GM12878 (cell line): Measurements from ENCODE around the gene IL4I1. TPM values are rescaled to one million over a fixed set of nuclear protein-coding genes. Genes with fewer than 3 reads are reported as not detected.

Experiments used
- CBX3 ChIP-seq: fragments of 200-600 bp; sonication (generic); IDR thresholded peaks from 2 replicates; pipeline ENCODE4 v1.6.1; 2016; ENCODE audit warnings: low read depth, borderline replicate concordance
- CREB1 ChIP-seq: IDR thresholded peaks from 2 replicates; pipeline ENCODE4 v1.6.1; 2012; ENCODE audit warnings: low read depth, mild to moderate bottlenecking, inconsistent platforms
- FOS ChIP-seq: IDR thresholded peaks from 3 replicates; pipeline ENCODE4 v1.6.1; 2011; ENCODE audit warnings: borderline replicate concordance; ENCODE audit not compliant: insufficient read length; ENCODE audit errors: extremely low read depth
- HCFC1 ChIP-seq: fragments of 150-350 bp; IDR thresholded peaks from 2 replicates; pipeline ENCODE4 v1.6.1; 2014; ENCODE audit warnings: low read length
- HDAC2 ChIP-seq: fragments of 200-600 bp; sonication (generic); IDR thresholded peaks from 2 replicates; pipeline ENCODE4 v1.6.1; 2017
- HDAC6 ChIP-seq: fragments of 200-600 bp; sonication (generic); IDR thresholded peaks from one replicate; pipeline ENCODE4 v1.8.0; 2017; ENCODE audit warnings: antibody characterized with exemption; ENCODE audit not compliant: unreplicated experiment
- JUND ChIP-seq: IDR thresholded peaks from 2 replicates; pipeline ENCODE4 v1.6.1; 2012; ENCODE audit warnings: low read depth, mild to moderate bottlenecking, low read length, improper control_type of control experiment, moderate library complexity
- KLF5 ChIP-seq: fragments of 450-650 bp; IDR thresholded peaks from 2 replicates; pipeline ENCODE4 v1.6.1; 2014; ENCODE audit warnings: mild to moderate bottlenecking; ENCODE audit not compliant: partially characterized antibody
- RAD21 ChIP-seq: IDR thresholded peaks from 2 replicates; pipeline ENCODE4 v1.6.1; 2011; ENCODE audit warnings: mild to moderate bottlenecking, low read depth, low read length, moderate library complexity; ENCODE audit not compliant: insufficient read depth
- RELB ChIP-seq: fragments of 450-650 bp; IDR thresholded peaks from 2 replicates; pipeline ENCODE4 v1.6.1; 2017; ENCODE audit warnings: low read depth, mild to moderate bottlenecking, moderate library complexity
- SKIL ChIP-seq: fragments of 450-650 bp; IDR thresholded peaks from 2 replicates; pipeline ENCODE4 v1.6.1; 2017; ENCODE audit warnings: mild to moderate bottlenecking, low read depth, inconsistent platforms; ENCODE audit not compliant: poor library complexity, severe bottlenecking
- SMARCA5 ChIP-seq: fragments of 450-650 bp; IDR thresholded peaks from 2 replicates; pipeline ENCODE4 v1.6.1; 2017; ENCODE audit warnings: mild to moderate bottlenecking
- STAT3 ChIP-seq: IDR thresholded peaks from 2 replicates; pipeline ENCODE4 v1.6.1; 2011; ENCODE audit warnings: low read depth, low read length, improper control_type of control experiment
- TCF7 ChIP-seq: IDR thresholded peaks from 2 replicates; pipeline ENCODE4 v1.6.1; 2014; ENCODE audit warnings: antibody characterized with exemption, borderline replicate concordance
- ZNF207 ChIP-seq: fragments of 450-650 bp; IDR thresholded peaks from 2 replicates; pipeline ENCODE4 v1.6.1; 2014; ENCODE audit warnings: antibody characterized with exemption, mild to moderate bottlenecking, borderline replicate concordance
- ZNF687 ChIP-seq: fragments of 450-650 bp; IDR thresholded peaks from 2 replicates; pipeline ENCODE4 v1.6.1; 2017; ENCODE audit warnings: mild to moderate bottlenecking, moderate library complexity
- ZSCAN29 ChIP-seq: fragments of 450-650 bp; IDR thresholded peaks from 2 replicates; pipeline ENCODE4 v1.6.1; 2017; ENCODE audit warnings: mild to moderate bottlenecking, moderate library complexity
- polyA plus RNA-seq, 11 experiments: library from polyadenylated mRNA; depleted of rRNA in 4 of 11; unstranded in 6 of 11; stranded (reverse) in 5 of 11; fragments of >200 nt; fragmentation: Nextera tagmentation in 4 of 11; fragmentation: Illumina TruSeq in 1 of 11; extraction: Ambion mirVana in 4 of 11; extraction: Trizol in 1 of 11; gene quantifications; 1 replicate in 1 of 11; 2 replicates in 10 of 11; pipeline versions ENCODE4 v1.2.1 to v1.2.3, GENCODE V29; 2011 to 2016; ENCODE audit warnings: inconsistent platforms in 2 of 11, missing spikeins in 2 of 11, low read depth in 1 of 11
- total RNA-seq, 4 experiments: library from RNA; depleted of rRNA in 3 of 4; stranded (reverse); fragments of >200 nt in 3 of 4; fragmentation: Illumina TruSeq in 1 of 4; extraction: Trizol in 1 of 4; gene quantifications; 2 replicates each; pipeline versions ENCODE4 v1.2.1 to v1.2.3, GENCODE V29; 2013 to 2021
- TF ChIP-seq, protein P1 (sequence below): fragments of 450-650 bp; IDR thresholded peaks from 2 replicates; pipeline ENCODE4 v1.6.1; 2016; ENCODE audit warnings: mild to moderate bottlenecking, moderate library complexity, borderline replicate concordance

The IL4I1 gene
- total and polyA plus RNA-seq, 10 of the 15 experiments (the other 5 are each of a cell fraction or from before 2014, with no cell fraction given), result 0.62 to 83.8 (median 42.8) TPM

GRCh38 chr19:49911381-49912145 lies 14.9 kb upstream of the IL4I1 start (continued):
- TF ChIP-seq, protein P1, sequence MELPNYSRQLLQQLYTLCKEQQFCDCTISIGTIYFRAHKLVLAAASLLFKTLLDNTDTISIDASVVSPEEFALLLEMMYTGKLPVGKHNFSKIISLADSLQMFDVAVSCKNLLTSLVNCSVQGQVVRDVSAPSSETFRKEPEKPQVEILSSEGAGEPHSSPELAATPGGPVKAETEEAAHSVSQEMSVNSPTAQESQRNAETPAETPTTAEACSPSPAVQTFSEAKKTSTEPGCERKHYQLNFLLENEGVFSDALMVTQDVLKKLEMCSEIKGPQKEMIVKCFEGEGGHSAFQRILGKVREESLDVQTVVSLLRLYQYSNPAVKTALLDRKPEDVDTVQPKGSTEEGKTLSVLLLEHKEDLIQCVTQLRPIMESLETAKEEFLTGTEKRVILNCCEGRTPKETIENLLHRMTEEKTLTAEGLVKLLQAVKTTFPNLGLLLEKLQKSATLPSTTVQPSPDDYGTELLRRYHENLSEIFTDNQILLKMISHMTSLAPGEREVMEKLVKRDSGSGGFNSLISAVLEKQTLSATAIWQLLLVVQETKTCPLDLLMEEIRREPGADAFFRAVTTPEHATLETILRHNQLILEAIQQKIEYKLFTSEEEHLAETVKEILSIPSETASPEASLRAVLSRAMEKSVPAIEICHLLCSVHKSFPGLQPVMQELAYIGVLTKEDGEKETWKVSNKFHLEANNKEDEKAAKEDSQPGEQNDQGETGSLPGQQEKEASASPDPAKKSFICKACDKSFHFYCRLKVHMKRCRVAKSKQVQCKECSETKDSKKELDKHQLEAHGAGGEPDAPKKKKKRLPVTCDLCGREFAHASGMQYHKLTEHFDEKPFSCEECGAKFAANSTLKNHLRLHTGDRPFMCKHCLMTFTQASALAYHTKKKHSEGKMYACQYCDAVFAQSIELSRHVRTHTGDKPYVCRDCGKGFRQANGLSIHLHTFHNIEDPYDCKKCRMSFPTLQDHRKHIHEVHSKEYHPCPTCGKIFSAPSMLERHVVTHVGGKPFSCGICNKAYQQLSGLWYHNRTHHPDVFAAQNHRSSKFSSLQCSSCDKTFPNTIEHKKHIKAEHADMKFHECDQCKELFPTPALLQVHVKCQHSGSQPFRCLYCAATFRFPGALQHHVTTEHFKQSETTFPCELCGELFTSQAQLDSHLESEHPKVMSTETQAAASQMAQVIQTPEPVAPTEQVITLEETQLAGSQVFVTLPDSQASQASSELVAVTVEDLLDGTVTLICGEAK, result no peak
- TF ChIP-seq TCF7 (no peak), STAT3 (no peak), CBX3 (no peak), ZNF687 (peak; percentile 89), CREB1 (peak; percentile 19; the same call in 1 of the 2 replicates), SKIL (peak; percentile 46), KLF5 (no peak), RELB (peak; percentile 92), SMARCA5 (0 out of 2 replicates have a peak, but pooled peaks have one; percentile 20), FOS (no peak), HDAC6 (no peak), HDAC2 (no peak), ZSCAN29 (no peak), JUND (no peak), HCFC1 (no peak), ZNF207 (no peak), RAD21 (0 out of 2 replicates have a peak, but pooled peaks have one; percentile 1)
